ENCODE measurements around the gene SERPINA9.

DNA sequence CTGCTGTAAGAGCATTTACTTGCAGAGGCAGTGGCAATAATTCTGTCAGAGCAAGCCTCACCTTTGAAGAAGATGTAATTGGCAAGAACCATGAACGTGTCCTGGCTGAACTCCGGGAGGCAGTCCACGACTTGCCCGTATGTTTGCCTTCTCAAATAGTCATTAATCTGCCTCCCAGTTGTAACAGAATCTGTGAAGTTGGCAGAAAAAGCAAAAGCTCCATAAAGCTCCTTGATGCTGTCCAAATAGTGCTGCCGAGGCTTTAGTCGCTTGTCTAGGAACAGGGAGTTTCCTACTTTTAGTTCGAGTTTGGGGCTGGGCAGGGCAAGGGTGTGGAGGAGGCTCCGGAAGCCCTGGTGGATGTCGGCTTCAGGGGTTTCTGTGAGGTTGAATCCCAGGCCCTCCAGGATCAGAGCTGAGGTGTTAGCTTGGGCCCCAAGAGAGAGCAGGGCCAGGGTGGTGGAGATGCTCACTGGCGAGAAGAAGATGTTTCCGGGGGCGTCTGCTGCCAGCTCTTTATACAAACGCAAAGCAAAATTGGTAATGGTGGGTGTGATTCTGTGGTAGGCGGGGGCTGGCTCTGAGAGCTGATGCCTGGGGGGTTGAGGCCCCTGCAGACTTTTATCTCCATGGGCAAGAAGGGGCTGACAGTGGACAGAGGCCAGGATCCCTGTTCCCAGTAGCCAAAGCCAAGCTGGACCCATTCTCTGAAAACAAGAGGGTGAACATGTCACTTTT is 27.8 kb downstream of the SERPINA9 start:
- TF ChIP-seq, protein P1, sequence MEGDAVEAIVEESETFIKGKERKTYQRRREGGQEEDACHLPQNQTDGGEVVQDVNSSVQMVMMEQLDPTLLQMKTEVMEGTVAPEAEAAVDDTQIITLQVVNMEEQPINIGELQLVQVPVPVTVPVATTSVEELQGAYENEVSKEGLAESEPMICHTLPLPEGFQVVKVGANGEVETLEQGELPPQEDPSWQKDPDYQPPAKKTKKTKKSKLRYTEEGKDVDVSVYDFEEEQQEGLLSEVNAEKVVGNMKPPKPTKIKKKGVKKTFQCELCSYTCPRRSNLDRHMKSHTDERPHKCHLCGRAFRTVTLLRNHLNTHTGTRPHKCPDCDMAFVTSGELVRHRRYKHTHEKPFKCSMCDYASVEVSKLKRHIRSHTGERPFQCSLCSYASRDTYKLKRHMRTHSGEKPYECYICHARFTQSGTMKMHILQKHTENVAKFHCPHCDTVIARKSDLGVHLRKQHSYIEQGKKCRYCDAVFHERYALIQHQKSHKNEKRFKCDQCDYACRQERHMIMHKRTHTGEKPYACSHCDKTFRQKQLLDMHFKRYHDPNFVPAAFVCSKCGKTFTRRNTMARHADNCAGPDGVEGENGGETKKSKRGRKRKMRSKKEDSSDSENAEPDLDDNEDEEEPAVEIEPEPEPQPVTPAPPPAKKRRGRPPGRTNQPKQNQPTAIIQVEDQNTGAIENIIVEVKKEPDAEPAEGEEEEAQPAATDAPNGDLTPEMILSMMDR (conservative IDR thresholded peaks at IDR 0.05; ENCODE audit: low read length): no peak
- no peak for TF ChIP-seq EZH2phosphoT487 (IDR thresholded peaks at IDR 0.05; ENCODE audit: borderline replicate concordance, low read depth, low read length)
